H9 (cell line): ENCODE measurements around the gene C10orf71. TPM values are rescaled to one million over a fixed set of nuclear protein-coding genes. Genes with fewer than 3 reads are reported as not detected.

Source experiments
- DNase-seq: peaks from one replicate; pipeline ENCODE4 v3.0.0-alpha.2; 2017
- H2AFZ ChIP-seq: one replicate; pipeline ENCODE4 v1.6.1; 2013; ENCODE audit warnings: mild to moderate bottlenecking, low read length, control low read depth, moderate library complexity
- H2AK5ac ChIP-seq: 2 replicates; pipeline ENCODE4 v1.6.1; 2013; ENCODE audit warnings: low read length, control low read depth, mixed read lengths; ENCODE audit not compliant: insufficient read length
- H2BK120ac ChIP-seq: one replicate; pipeline ENCODE4 v1.6.1; 2013; ENCODE audit warnings: low read depth, mild to moderate bottlenecking, low read length, control low read depth, inconsistent platforms; ENCODE audit not compliant: poor library complexity, severe bottlenecking
- H2BK12ac ChIP-seq: 2 replicates; pipeline ENCODE4 v1.6.1; 2013; ENCODE audit warnings: low read length, control low read depth, mixed read lengths, low read depth; ENCODE audit not compliant: insufficient read length
- H2BK15ac ChIP-seq: 2 replicates; pipeline ENCODE4 v1.6.1; 2013; ENCODE audit warnings: low read depth, low read length, control low read depth
- H2BK20ac ChIP-seq: one replicate; pipeline ENCODE4 v1.6.1; 2013; ENCODE audit warnings: low read depth, mild to moderate bottlenecking, low read length, control low read depth, inconsistent platforms; ENCODE audit not compliant: poor library complexity, severe bottlenecking
- H2BK5ac ChIP-seq: 2 replicates; pipeline ENCODE4 v1.6.1; 2013; ENCODE audit warnings: low read length, control low read depth, mixed read lengths; ENCODE audit not compliant: insufficient read length
- H3K14ac ChIP-seq: 2 replicates; pipeline ENCODE4 v1.6.1; 2013; ENCODE audit warnings: low read length, control low read depth; ENCODE audit not compliant: insufficient read depth
- H3K18ac ChIP-seq: 2 replicates; pipeline ENCODE4 v1.6.1; 2013; ENCODE audit warnings: low read depth, mild to moderate bottlenecking, mixed read lengths, low read length, control low read depth; ENCODE audit not compliant: insufficient read length
- H3K23ac ChIP-seq: 2 replicates; pipeline ENCODE4 v1.6.1; 2013; ENCODE audit warnings: low read length, control low read depth, mixed read lengths, low read depth; ENCODE audit not compliant: insufficient read length
- H3K23me2 ChIP-seq: 2 replicates; pipeline ENCODE4 v1.6.1; 2013; ENCODE audit warnings: low read depth, mild to moderate bottlenecking, mixed read lengths, low read length, control low read depth; ENCODE audit not compliant: insufficient read length, poor library complexity, severe bottlenecking
- H3K27ac ChIP-seq: 2 replicates; pipeline ENCODE4 v1.5.1; 2013; ENCODE audit warnings: low read length, control low read depth, mixed read lengths, low read depth; ENCODE audit not compliant: insufficient read length
- H3K27me3 ChIP-seq: 2 replicates; pipeline ENCODE4 v1.6.1; 2013; ENCODE audit warnings: low read length, control low read depth, inconsistent platforms; ENCODE audit not compliant: insufficient read depth
- H3K4ac ChIP-seq: 2 replicates; pipeline ENCODE4 v1.6.1; 2013; ENCODE audit warnings: low read depth, mild to moderate bottlenecking, control low read depth, inconsistent platforms, low read length, moderate library complexity
- H3K4me1 ChIP-seq: 2 replicates; pipeline ENCODE4 v1.6.1; 2013; ENCODE audit warnings: low read length, control low read depth, inconsistent platforms; ENCODE audit not compliant: insufficient read depth
- H3K4me2 ChIP-seq: 2 replicates; pipeline ENCODE4 v1.6.1; 2013; ENCODE audit warnings: low read length, control low read depth, mixed read lengths; ENCODE audit not compliant: insufficient read length, insufficient read depth
- H3K56ac ChIP-seq: 2 replicates; pipeline ENCODE4 v1.6.1; 2013; ENCODE audit warnings: low read depth, mild to moderate bottlenecking, mixed read lengths, low read length, control low read depth; ENCODE audit not compliant: insufficient read length
- H3K79me1 ChIP-seq: 2 replicates; pipeline ENCODE4 v1.6.1; 2013; ENCODE audit warnings: low read depth, mild to moderate bottlenecking, moderate library complexity, low read length, control low read depth, inconsistent platforms; ENCODE audit not compliant: insufficient read depth, poor library complexity, severe bottlenecking
- H3K79me2 ChIP-seq: 2 replicates; pipeline ENCODE4 v1.6.1; 2013; ENCODE audit warnings: low read length, control low read depth, inconsistent platforms; ENCODE audit not compliant: insufficient read depth
- H3K9ac ChIP-seq: 2 replicates; pipeline ENCODE4 v1.6.1; 2013; ENCODE audit warnings: low read length, control low read depth, mixed read lengths; ENCODE audit not compliant: insufficient read length; ENCODE audit errors: extremely low read depth
- H3K9me3 ChIP-seq: one replicate; pipeline ENCODE4 v1.6.1; 2013; ENCODE audit warnings: low read depth, low read length, inconsistent platforms; ENCODE audit not compliant: control insufficient read depth
- H3T11ph ChIP-seq: one replicate; pipeline ENCODE4 v1.6.1; 2013; ENCODE audit warnings: mild to moderate bottlenecking, low read length, control low read depth, inconsistent platforms
- H4K20me1 ChIP-seq: one replicate; pipeline ENCODE4 v1.6.1; 2013; ENCODE audit not compliant: control insufficient read depth, insufficient read length, insufficient read depth
- H4K5ac ChIP-seq: 2 replicates; pipeline ENCODE4 v1.6.1; 2013; ENCODE audit warnings: low read depth, mild to moderate bottlenecking, mixed read lengths, low read length, control low read depth; ENCODE audit not compliant: insufficient read length
- H4K8ac ChIP-seq: replicated peaks from 2 replicates; pipeline ENCODE4 v1.6.1; 2013; ENCODE audit warnings: low read length, control low read depth, mixed read lengths, low read depth; ENCODE audit not compliant: insufficient read length
- H4K91ac ChIP-seq: 2 replicates; pipeline ENCODE4 v1.6.1; 2013; ENCODE audit warnings: low read depth, mild to moderate bottlenecking, moderate library complexity, mixed read lengths, low read length, control low read depth; ENCODE audit not compliant: insufficient read length
- H3K27ac Mint-ChIP-seq, 3 experiments: 2 replicates in 2 of 3; 3 replicates in 1 of 3; pipeline ENCODE4 v1.8.0; 2020 to 2021; ENCODE audit warnings: mixed read lengths in 3 of 3, mild to moderate bottlenecking in 1 of 3, moderate library complexity in 1 of 3
- H3K27me3 Mint-ChIP-seq: 2 replicates; pipeline ENCODE4 v1.8.0; 2021; ENCODE audit warnings: low read depth, mild to moderate bottlenecking, moderate library complexity, mixed read lengths
- H3K36me3 Mint-ChIP-seq, 3 experiments: 2 replicates in 2 of 3; 3 replicates in 1 of 3; pipeline ENCODE4 v1.8.0; 2020 to 2021; ENCODE audit warnings: low read depth in 3 of 3, mixed read lengths in 3 of 3; ENCODE audit not compliant: insufficient read depth in 1 of 3
- H3K4me1 Mint-ChIP-seq, 2 experiments: 2 replicates each; pipeline ENCODE4 v1.8.0; 2020; ENCODE audit warnings: mixed read lengths in 2 of 2
- H3K4me3 Mint-ChIP-seq, 2 experiments: 2 replicates in 1 of 2; 3 replicates in 1 of 2; pipeline ENCODE4 v1.8.0; 2020 to 2021; ENCODE audit warnings: mild to moderate bottlenecking in 2 of 2, mixed read lengths in 2 of 2, moderate library complexity in 1 of 2
- H3K9me3 Mint-ChIP-seq, 2 experiments: 2 replicates in 1 of 2; 3 replicates in 1 of 2; pipeline ENCODE4 v1.8.0; 2020; ENCODE audit warnings: mild to moderate bottlenecking in 2 of 2, mixed read lengths in 2 of 2, moderate library complexity in 1 of 2
- total RNA-seq: library from RNA; stranded (reverse); gene quantifications from 2 replicates; pipeline ENCODE4 v1.2.1, GENCODE V29; 2021
- TF ChIP-seq, protein P1 (sequence below): fragments of 200-600 bp; sonication (generic); conservative IDR thresholded peaks from 3 replicates; pipeline ENCODE4 v1.8.0; 2021; ENCODE audit warnings: antibody characterized with exemption, mild to moderate bottlenecking

C10orf71 gene
- total RNA-seq, 1 experiment from 2014 or later = not detected

DNA sequence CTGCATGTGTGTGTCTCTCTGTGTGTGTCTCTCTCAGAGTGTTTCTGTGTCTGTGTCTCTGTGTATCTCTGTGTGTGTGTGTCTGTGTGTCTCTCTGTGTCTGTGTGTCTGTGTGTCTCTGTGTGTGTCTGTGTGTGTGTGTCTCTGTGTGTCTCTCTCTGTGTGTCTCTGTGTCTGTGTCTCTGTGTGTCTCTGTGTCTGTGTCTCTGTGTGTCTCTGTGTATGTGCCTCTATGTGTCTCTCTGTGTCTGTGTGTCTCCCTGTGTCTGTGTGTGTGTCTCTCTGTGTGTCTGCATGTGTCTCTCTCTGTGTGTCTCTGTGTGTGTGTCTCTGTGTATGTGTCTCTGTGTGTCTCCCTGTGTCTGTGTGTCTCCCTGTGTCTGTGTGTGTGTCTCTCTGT lies 44.8 kb upstream of the C10orf71 start:
- H3K27ac ChIP-seq = no peak overlapping the region

More for the DNA sequence above, 44.8 kb upstream of the C10orf71 start:
- Histone ChIP-seq H4K20me1 (peaks cover 2% of the 10 kb centered on the region), H2BK5ac (no peak overlapping the region), H2BK120ac (no peak overlapping the region), H2BK15ac (no peak overlapping the region), H3K23ac (no peak overlapping the region), H3K9me3 (no peaks in the 10 kb centered on the region), H3K56ac (no peak overlapping the region), H2AK5ac (no peak overlapping the region), H4K5ac (no peak overlapping the region), H3K9ac (no peak overlapping the region), H4K91ac (no peak overlapping the region), H2AFZ (no peak overlapping the region), H2BK12ac (no peak overlapping the region), H3K14ac (no peak overlapping the region; the same call in 1 of the 2 replicates), H3T11ph (no peak overlapping the region), H3K4me1 (no peaks in the 10 kb centered on the region), H3K23me2 (no peaks in the 10 kb centered on the region), H4K8ac (no peak overlapping the region), H2BK20ac (no peak overlapping the region), H3K4me2 (no peak overlapping the region), H3K18ac (no peak overlapping the region), H3K79me2 (no peaks in the 10 kb centered on the region), H3K4ac (no peak overlapping the region), H3K27me3 (no peaks in the 10 kb centered on the region), H3K79me1 (no peaks in the 10 kb centered on the region)
- Mint-ChIP-seq H3K9me3 (peaks cover 3% of the 10 kb centered on the region in 2 experiments; a peak in 2 of 5 replicates), H3K4me1 (no peaks in the 10 kb centered on the region), H3K27ac (no peak overlapping the region), H3K27me3 (peaks cover 17% of the 10 kb centered on the region), H3K4me3 (no peak overlapping the region), H3K36me3 (no peaks in the 10 kb centered on the region)
- DNase-seq = no peak
- TF ChIP-seq, protein P1, sequence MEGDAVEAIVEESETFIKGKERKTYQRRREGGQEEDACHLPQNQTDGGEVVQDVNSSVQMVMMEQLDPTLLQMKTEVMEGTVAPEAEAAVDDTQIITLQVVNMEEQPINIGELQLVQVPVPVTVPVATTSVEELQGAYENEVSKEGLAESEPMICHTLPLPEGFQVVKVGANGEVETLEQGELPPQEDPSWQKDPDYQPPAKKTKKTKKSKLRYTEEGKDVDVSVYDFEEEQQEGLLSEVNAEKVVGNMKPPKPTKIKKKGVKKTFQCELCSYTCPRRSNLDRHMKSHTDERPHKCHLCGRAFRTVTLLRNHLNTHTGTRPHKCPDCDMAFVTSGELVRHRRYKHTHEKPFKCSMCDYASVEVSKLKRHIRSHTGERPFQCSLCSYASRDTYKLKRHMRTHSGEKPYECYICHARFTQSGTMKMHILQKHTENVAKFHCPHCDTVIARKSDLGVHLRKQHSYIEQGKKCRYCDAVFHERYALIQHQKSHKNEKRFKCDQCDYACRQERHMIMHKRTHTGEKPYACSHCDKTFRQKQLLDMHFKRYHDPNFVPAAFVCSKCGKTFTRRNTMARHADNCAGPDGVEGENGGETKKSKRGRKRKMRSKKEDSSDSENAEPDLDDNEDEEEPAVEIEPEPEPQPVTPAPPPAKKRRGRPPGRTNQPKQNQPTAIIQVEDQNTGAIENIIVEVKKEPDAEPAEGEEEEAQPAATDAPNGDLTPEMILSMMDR = no peak
